ENCODE data around the gene FGF21.

The FGF21 gene

DNA sequence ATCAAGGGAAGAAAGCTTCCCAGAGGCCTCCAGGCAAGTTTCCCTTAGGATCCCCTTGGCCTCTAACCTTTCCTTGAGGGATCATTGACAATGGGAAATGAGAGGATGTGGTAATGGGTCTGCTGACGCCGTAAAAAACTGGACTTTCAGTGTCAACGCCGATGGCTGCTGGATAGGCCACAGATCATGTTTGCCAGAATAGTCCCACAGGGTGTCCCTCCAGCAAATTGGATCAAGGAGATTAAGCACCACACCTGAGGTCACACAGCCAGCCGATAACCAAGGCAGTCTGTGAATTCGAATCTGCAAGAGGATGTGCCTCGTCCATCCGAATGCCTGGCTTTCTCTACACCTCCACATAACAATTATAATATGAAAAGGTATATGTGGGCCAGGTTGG, 37.9 kb downstream of the FGF21 start:
- Histone ChIP-seq H3K4me2 (ENCODE audit: low read length) (no peak overlapping the region), H3K4me1 (peaks cover 13% of the 10 kb centered on the region), H3K27ac (no peak overlapping the region), H3K9ac (no peak overlapping the region), H3K36me3 (ENCODE audit: control insufficient read depth, insufficient read depth, low read length) (no peaks in the 10 kb centered on the region), H3K4me3 (ENCODE audit: low read depth, low read length) (no peak overlapping the region), H3K79me2 (no peaks in the 10 kb centered on the region), H3K9me3 (ENCODE audit: control insufficient read depth, low read length) (no peaks in the 10 kb centered on the region), H3K27me3 (ENCODE audit: control insufficient read depth, insufficient read depth, low read length) (no peaks in the 10 kb centered on the region), H2AFZ (no peak overlapping the region)
- TF ChIP-seq, protein P1, sequence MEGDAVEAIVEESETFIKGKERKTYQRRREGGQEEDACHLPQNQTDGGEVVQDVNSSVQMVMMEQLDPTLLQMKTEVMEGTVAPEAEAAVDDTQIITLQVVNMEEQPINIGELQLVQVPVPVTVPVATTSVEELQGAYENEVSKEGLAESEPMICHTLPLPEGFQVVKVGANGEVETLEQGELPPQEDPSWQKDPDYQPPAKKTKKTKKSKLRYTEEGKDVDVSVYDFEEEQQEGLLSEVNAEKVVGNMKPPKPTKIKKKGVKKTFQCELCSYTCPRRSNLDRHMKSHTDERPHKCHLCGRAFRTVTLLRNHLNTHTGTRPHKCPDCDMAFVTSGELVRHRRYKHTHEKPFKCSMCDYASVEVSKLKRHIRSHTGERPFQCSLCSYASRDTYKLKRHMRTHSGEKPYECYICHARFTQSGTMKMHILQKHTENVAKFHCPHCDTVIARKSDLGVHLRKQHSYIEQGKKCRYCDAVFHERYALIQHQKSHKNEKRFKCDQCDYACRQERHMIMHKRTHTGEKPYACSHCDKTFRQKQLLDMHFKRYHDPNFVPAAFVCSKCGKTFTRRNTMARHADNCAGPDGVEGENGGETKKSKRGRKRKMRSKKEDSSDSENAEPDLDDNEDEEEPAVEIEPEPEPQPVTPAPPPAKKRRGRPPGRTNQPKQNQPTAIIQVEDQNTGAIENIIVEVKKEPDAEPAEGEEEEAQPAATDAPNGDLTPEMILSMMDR (IDR thresholded peaks at IDR 0.05), result no peak

DNA sequence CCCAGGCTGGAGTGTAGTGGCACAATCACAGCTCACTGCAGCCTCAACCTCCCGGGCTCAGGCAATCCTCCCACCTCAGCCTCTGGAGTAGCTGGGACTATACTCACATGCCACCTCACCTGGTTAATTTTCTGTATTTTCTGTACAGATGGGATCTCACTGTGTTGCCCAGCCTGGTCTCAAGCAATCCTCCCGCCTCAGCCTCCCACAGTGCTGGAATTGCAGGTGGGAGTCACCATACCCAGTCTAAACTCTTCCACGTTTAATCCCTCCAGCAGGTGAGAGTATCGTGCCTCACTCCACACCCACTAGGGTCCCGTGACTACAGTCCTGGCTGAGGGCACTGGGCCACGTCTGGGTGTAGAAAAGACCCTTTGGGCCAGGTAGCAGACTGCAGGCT, 39.0 kb downstream of the FGF21 start:
- no peak overlapping the region for H3K9ac ChIP-seq
- peaks cover 13% of the 10 kb centered on the region for H3K4me1 ChIP-seq
- TF ChIP-seq, protein P1 (IDR thresholded peaks at IDR 0.05), result no peak

DNA sequence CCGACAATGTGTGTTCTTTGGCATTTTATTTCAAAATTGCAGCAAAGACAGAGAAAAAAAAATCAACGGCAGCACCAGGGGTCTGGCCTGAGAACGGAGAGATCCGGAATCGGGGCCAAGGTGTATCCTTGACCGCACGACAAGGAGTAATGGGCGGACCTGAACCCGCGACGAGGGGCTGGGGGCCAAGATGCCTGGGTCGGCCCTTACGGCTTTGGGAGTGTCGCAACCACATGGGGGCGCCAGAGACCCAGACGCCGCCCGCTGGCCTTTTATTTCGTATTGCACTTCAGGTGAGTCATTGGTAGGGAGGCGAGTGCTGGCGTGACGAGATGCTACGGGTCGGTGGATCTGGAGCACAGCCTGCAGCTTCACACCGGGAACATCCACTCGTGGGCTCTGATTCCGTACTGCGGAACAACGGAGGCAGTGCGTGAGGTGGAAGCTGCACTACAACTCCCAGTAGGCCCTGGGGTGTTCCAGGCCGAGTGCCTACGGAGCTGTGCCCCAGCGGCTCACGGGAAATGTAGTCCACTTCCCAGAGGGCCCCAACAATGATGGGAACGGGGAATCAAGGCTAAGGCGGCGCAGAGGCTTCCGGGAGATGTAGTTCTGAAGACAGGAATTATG, 39.8 kb downstream of the FGF21 start:
- peak overlapping the region; percentile 72 for H2AFZ ChIP-seq
- H3K4me1 ChIP-seq, result peaks cover 13% of the 10 kb centered on the region
- peak overlapping the region; percentile 44 for H3K4me3 ChIP-seq (ENCODE audit: low read depth, low read length)
- H3K36me3 ChIP-seq (ENCODE audit: control insufficient read depth, insufficient read depth, low read length), result no peaks in the 10 kb centered on the region
- H3K4me2 ChIP-seq (ENCODE audit: low read length), result peak overlapping the region; percentile 72
- no peaks in the 10 kb centered on the region for H3K27me3 ChIP-seq (ENCODE audit: control insufficient read depth, insufficient read depth, low read length)
- no peaks in the 10 kb centered on the region for H3K79me2 ChIP-seq
- TF ChIP-seq, protein P1 (IDR thresholded peaks at IDR 0.05), result peak; percentile 99
- H3K9ac ChIP-seq, result no peak overlapping the region
- H3K9me3 ChIP-seq (ENCODE audit: control insufficient read depth, low read length), result no peaks in the 10 kb centered on the region
- H3K27ac ChIP-seq, result peak overlapping the region; percentile 78

More for the DNA sequence above, 39.0 kb downstream of the FGF21 start:
- Histone ChIP-seq H3K4me3 (ENCODE audit: low read depth, low read length) (no peak overlapping the region), H3K27me3 (ENCODE audit: control insufficient read depth, insufficient read depth, low read length) (no peaks in the 10 kb centered on the region), H2AFZ (peak overlapping the region; percentile 72), H3K4me2 (ENCODE audit: low read length) (no peak overlapping the region), H3K36me3 (ENCODE audit: control insufficient read depth, insufficient read depth, low read length) (no peaks in the 10 kb centered on the region), H3K79me2 (no peaks in the 10 kb centered on the region), H3K27ac (peak overlapping the region; percentile 78), H3K9me3 (ENCODE audit: control insufficient read depth, low read length) (no peaks in the 10 kb centered on the region)

GRCh38 chr19:48795685-48796070, 40.4 kb downstream of the FGF21 start:
- peak overlapping the region; percentile 13 for H3K4me2 ChIP-seq (ENCODE audit: low read length)
- no peaks in the 10 kb centered on the region for H3K9me3 ChIP-seq (ENCODE audit: control insufficient read depth, low read length)
- H3K4me3 ChIP-seq (ENCODE audit: low read depth, low read length), result peak overlapping the region; percentile 44
- TF ChIP-seq, protein P1 (IDR thresholded peaks at IDR 0.05), result no peak
- H3K36me3 ChIP-seq (ENCODE audit: control insufficient read depth, insufficient read depth, low read length), result no peaks in the 10 kb centered on the region
- no peak overlapping the region for H3K9ac ChIP-seq
- H3K79me2 ChIP-seq, result no peaks in the 10 kb centered on the region
- H3K27me3 ChIP-seq (ENCODE audit: control insufficient read depth, insufficient read depth, low read length), result no peaks in the 10 kb centered on the region
- peak overlapping the region; percentile 72 for H2AFZ ChIP-seq
- peak overlapping the region; percentile 78 for H3K27ac ChIP-seq
- H3K4me1 ChIP-seq, result peaks cover 13% of the 10 kb centered on the region
